H1 (cell line): ENCODE measurements around the gene CDC42EP5. TPM values are rescaled to one million over a fixed set of nuclear protein-coding genes. Genes with fewer than 3 reads are reported as not detected.

ENCODE experiments used
- EGR1 ChIP-seq: IDR thresholded peaks from 2 replicates; pipeline ENCODE4 v1.6.1; 2011; ENCODE audit warnings: low read depth, low read length, borderline replicate concordance
- RAD21 ChIP-seq, 2 experiments: IDR thresholded peaks in 1 of 2; conservative IDR thresholded peaks in 1 of 2; 2 replicates each; pipeline ENCODE4 v1.6.1; 2011; ENCODE audit warnings: low read depth in 2 of 2, low read length in 2 of 2, improper control_type of control experiment in 1 of 2, inconsistent platforms in 1 of 2, mild to moderate bottlenecking in 1 of 2, moderate library complexity in 1 of 2
- RXRA ChIP-seq: IDR thresholded peaks from 2 replicates; pipeline ENCODE4 v1.6.1; 2011; ENCODE audit warnings: low read depth, mild to moderate bottlenecking, low read length, moderate library complexity; ENCODE audit not compliant: insufficient read depth
- SIN3A ChIP-seq, 2 experiments: IDR thresholded peaks in 1 of 2; conservative IDR thresholded peaks in 1 of 2; 2 replicates each; pipeline ENCODE4 v1.6.1; 2011 to 2012; ENCODE audit warnings: low read length in 2 of 2, improper control_type of control experiment in 1 of 2, low read depth in 1 of 2, mild to moderate bottlenecking in 1 of 2
- SIRT6 ChIP-seq: IDR thresholded peaks from one replicate; pipeline ENCODE4 v1.7.1; 2012; ENCODE audit warnings: low read length, inconsistent platforms
- polyA plus RNA-seq, 7 experiments: library from polyadenylated mRNA; depleted of rRNA in 3 of 7; stranded (reverse) in 5 of 7; unstranded in 2 of 7; fragments of >200 nt in 5 of 7; fragments of 200-250 nt in 2 of 7; gene quantifications; 1 replicate in 5 of 7; 2 replicates in 1 of 7; 4 replicates in 1 of 7; pipeline versions ENCODE4 v1.2.1 to v1.2.3, GENCODE V29; 2011 to 2013; ENCODE audit warnings: missing spikeins in 2 of 7, mixed read lengths in 2 of 7
- total RNA-seq: library from RNA; stranded (reverse); fragmentation: NEBNext Ultra II Directional; extraction: Animal tissue kit (Norgen Biotek cat#: 25700); gene quantifications from 2 replicates; pipeline ENCODE4 v1.2.1, GENCODE V29; 2021
- TF ChIP-seq, protein P1 (sequence below): IDR thresholded peaks from 2 replicates; pipeline ENCODE4 v1.6.1; 2011; ENCODE audit warnings: low read length, improper control_type of control experiment

Gene CDC42EP5
- total and polyA plus RNA-seq, 2 of the 8 experiments (the other 6 are each of a cell fraction or from before 2014, with no cell fraction given): 1.8 to 2.1 TPM

GRCh38 chr19:54456423-54457373, 16.4 kb downstream of the CDC42EP5 start (continued):
- TF ChIP-seq, protein P1, sequence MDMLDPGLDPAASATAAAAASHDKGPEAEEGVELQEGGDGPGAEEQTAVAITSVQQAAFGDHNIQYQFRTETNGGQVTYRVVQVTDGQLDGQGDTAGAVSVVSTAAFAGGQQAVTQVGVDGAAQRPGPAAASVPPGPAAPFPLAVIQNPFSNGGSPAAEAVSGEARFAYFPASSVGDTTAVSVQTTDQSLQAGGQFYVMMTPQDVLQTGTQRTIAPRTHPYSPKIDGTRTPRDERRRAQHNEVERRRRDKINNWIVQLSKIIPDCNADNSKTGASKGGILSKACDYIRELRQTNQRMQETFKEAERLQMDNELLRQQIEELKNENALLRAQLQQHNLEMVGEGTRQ: no peak
- TF ChIP-seq EGR1 (no peak), SIRT6 (no peak), SIN3A (conservative IDR thresholded peaks at IDR 0.05 in 1 of 2, IDR thresholded peaks at IDR 0.05 in 1 of 2; ENCODE audit: low read depth in 1 of 2, low read length in 2 of 2) (no peak), RXRA (no peak), RAD21 (IDR thresholded peaks at IDR 0.05 in 1 of 2, conservative IDR thresholded peaks at IDR 0.05 in 1 of 2; ENCODE audit: low read depth in 2 of 2, low read length in 2 of 2) (no peak)
